ENCODE measurements around the gene NPEPL1.

The NPEPL1 gene

DNA sequence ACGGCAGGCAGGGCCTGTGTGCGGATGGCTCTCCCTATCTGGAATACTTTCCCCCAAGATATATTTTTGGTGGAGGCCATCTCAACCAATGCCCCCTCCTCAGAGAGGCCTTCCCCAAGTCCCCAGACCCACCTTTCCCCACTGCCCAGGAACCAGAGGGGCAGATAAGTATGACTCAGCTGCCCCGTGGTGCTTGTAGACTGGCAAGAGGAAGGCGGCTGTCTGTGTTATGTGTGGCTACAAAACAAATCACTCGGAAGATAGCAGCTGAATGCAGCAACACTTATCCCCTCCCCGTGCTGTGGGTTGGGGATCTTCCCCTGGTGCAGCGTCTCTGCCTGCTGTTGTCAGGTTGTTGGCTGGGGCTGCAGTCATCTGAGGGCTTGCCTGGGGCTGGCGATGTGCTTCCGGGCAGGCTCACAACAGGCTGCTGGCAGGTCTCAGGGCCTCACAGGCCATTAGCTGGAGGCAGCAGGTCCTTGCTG lies 7.1 kb downstream of the NPEPL1 start:
- Histone ChIP-seq H3K4me1 (ENCODE audit: insufficient read depth, insufficient read length) (peaks cover 29% of the 10 kb centered on the region), H3K36me3 (ENCODE audit: insufficient read depth, insufficient read length, low read length) (peaks cover 95% of the 10 kb centered on the region), H3K9me3 (ENCODE audit: insufficient read depth, low read length) (no peaks in the 10 kb centered on the region), H3K4me3 (ENCODE audit: insufficient read length, low read depth) (no peak overlapping the region), H3K9ac (ENCODE audit: insufficient read length, low read depth) (no peak overlapping the region), H3K27me3 (ENCODE audit: insufficient read depth, insufficient read length) (no peaks in the 10 kb centered on the region)
- DNase-seq (ENCODE audit: low read depth, low spot score), result no peak
- no peak for TF ChIP-seq YY1 (IDR thresholded peaks at IDR 0.05; ENCODE audit: insufficient read depth, insufficient read length)
- TF ChIP-seq SUZ12 (IDR thresholded peaks at IDR 0.05; ENCODE audit: extremely low read depth, insufficient read depth, insufficient read length), result no peak
- TF ChIP-seq ZNF274 (IDR thresholded peaks at IDR 0.05; ENCODE audit: low read depth, low read length), result no peak

- H3K9ac ChIP-seq (ENCODE audit: insufficient read length, low read depth), result no peak overlapping the region
These were observed 7.7 kb downstream of the NPEPL1 start for GRCh38 chr20:58700121-58700821.

GRCh38 chr20:58700823-58701222 lies 8.2 kb downstream of the NPEPL1 start:
- TF ChIP-seq YY1 (IDR thresholded peaks at IDR 0.05; ENCODE audit: insufficient read depth, insufficient read length) (no peak), ZNF274 (IDR thresholded peaks at IDR 0.05; ENCODE audit: low read depth, low read length) (no peak), SUZ12 (IDR thresholded peaks at IDR 0.05; ENCODE audit: extremely low read depth, insufficient read depth, insufficient read length) (no peak)
- DNase-seq (ENCODE audit: low read depth, low spot score), result no peak
- H3K36me3 ChIP-seq (ENCODE audit: insufficient read depth, insufficient read length, low read length), result peaks cover 93% of the 10 kb centered on the region

More at GRCh38 chr20:58700121-58700821, 7.7 kb downstream of the NPEPL1 start:
- TF ChIP-seq ZNF274 (IDR thresholded peaks at IDR 0.05; ENCODE audit: low read depth, low read length) (no peak), YY1 (IDR thresholded peaks at IDR 0.05; ENCODE audit: insufficient read depth, insufficient read length) (no peak), SUZ12 (IDR thresholded peaks at IDR 0.05; ENCODE audit: extremely low read depth, insufficient read depth, insufficient read length) (no peak)
- no peaks in the 10 kb centered on the region for H3K27me3 ChIP-seq (ENCODE audit: insufficient read depth, insufficient read length)
- peaks cover 94% of the 10 kb centered on the region for H3K36me3 ChIP-seq (ENCODE audit: insufficient read depth, insufficient read length, low read length)
- H3K9me3 ChIP-seq (ENCODE audit: insufficient read depth, low read length), result no peaks in the 10 kb centered on the region
- no peak overlapping the region for H3K4me3 ChIP-seq (ENCODE audit: insufficient read length, low read depth)
- DNase-seq (ENCODE audit: low read depth, low spot score), result no peak
- peaks cover 23% of the 10 kb centered on the region for H3K4me1 ChIP-seq (ENCODE audit: insufficient read depth, insufficient read length)

DNA sequence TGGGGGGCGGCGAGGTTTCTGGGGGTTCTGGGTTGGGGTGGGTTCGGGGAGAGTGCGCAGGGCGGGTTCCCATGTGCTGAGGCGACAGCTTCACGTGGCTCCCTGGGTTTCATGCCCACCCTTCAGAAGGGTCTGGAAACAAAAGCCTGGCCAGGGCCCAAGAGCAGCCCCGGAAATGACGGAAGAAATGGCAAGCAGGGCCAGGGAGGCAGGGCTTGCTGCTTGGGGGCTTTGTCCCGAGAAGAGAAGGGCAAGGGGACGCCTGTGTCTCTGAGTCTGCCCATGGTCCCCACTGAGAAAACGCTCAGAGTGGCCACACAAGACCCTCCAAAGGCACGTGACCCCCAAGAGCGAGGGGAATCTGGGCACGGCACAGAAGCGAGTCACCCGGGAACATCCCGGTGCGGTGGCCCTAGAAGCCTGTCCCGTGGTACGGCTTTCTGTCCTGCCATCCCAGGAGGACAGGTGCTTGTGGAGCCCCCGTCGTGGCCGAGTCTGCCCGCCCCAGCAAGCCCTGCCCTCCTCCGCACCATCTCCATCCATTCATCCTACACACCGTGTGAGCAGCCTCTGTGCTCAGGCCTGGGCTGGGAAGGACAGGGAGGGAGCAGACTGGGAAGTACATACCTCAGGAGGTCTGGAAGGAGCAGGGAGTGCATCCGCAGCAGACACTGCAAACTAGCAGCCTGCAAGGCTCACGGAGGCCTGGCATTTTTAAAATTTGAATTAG lies 9.0 kb downstream of the NPEPL1 start:
- no peak for DNase-seq (ENCODE audit: low read depth, low spot score)
- peaks cover 85% of the 10 kb centered on the region for H3K36me3 ChIP-seq (ENCODE audit: insufficient read depth, insufficient read length, low read length)
- no peak overlapping the region for H3K4me3 ChIP-seq (ENCODE audit: insufficient read length, low read depth)
- H3K9me3 ChIP-seq (ENCODE audit: insufficient read depth, low read length), result no peaks in the 10 kb centered on the region
- peak overlapping the region; percentile 13 for H3K9ac ChIP-seq (ENCODE audit: insufficient read length, low read depth)
- TF ChIP-seq ZNF274 (IDR thresholded peaks at IDR 0.05; ENCODE audit: low read depth, low read length), result no peak
- TF ChIP-seq SUZ12 (IDR thresholded peaks at IDR 0.05; ENCODE audit: extremely low read depth, insufficient read depth, insufficient read length), result no peak
- TF ChIP-seq YY1 (IDR thresholded peaks at IDR 0.05; ENCODE audit: insufficient read depth, insufficient read length), result no peak
- no peaks in the 10 kb centered on the region for H3K27me3 ChIP-seq (ENCODE audit: insufficient read depth, insufficient read length)
- peaks cover 10% of the 10 kb centered on the region for H3K4me1 ChIP-seq (ENCODE audit: insufficient read depth, insufficient read length)

More at GRCh38 chr20:58700823-58701222, 8.2 kb downstream of the NPEPL1 start:
- Histone ChIP-seq H3K9ac (ENCODE audit: insufficient read length, low read depth) (no peak overlapping the region), H3K4me3 (ENCODE audit: insufficient read length, low read depth) (no peak overlapping the region), H3K4me1 (ENCODE audit: insufficient read depth, insufficient read length) (peaks cover 17% of the 10 kb centered on the region), H3K27me3 (ENCODE audit: insufficient read depth, insufficient read length) (no peaks in the 10 kb centered on the region), H3K9me3 (ENCODE audit: insufficient read depth, low read length) (no peaks in the 10 kb centered on the region)

GRCh38 chr20:58702161-58702510 lies 9.5 kb downstream of the NPEPL1 start:
- no peak for DNase-seq (ENCODE audit: low read depth, low spot score)
- no peak for TF ChIP-seq YY1 (IDR thresholded peaks at IDR 0.05; ENCODE audit: insufficient read depth, insufficient read length)
- no peak for TF ChIP-seq ZNF274 (IDR thresholded peaks at IDR 0.05; ENCODE audit: low read depth, low read length)
- no peaks in the 10 kb centered on the region for H3K27me3 ChIP-seq (ENCODE audit: insufficient read depth, insufficient read length)
- no peaks in the 10 kb centered on the region for H3K9me3 ChIP-seq (ENCODE audit: insufficient read depth, low read length)
- peaks cover 5% of the 10 kb centered on the region for H3K4me1 ChIP-seq (ENCODE audit: insufficient read depth, insufficient read length)
- H3K9ac ChIP-seq (ENCODE audit: insufficient read length, low read depth), result no peak overlapping the region
- H3K4me3 ChIP-seq (ENCODE audit: insufficient read length, low read depth), result no peak overlapping the region
- H3K36me3 ChIP-seq (ENCODE audit: insufficient read depth, insufficient read length, low read length), result peaks cover 80% of the 10 kb centered on the region

DNA sequence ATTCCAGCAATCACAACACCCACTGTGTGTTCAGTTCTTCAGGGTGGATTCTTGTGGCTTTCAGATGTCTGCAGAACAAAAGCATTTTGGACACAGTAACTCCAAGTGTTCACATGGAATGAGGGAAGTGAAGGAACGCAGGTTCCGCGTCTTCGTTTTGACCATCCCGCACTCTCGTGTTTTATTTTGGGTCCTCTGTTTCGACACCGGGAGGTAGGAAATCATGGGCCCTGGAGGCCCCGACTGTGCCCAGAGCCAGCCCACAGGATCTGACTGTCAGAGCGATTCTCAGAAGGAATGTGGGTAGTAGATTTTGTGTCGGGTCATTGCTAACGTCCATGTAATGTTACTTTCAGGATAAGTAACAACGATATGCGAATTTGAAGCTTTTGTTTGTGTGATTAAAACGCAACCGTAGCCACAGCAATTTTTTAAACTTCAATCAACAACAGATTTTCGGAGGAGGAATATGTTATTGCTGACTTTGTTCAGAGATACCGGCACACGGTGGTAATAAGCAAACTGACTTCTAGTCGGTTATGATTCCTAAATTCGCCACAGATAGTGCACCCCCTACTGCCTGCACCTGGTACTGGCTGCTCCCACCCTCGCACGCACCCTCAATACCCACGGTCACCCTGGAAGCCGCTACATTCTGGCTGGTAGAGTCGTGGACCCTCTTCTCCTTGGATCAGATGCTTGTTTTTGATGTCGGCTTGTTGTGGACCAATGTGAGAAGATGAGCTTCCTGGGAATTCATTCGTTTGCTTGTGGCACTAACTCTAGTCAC lies 10.5 kb downstream of the NPEPL1 start:
- Histone ChIP-seq H3K4me3 (ENCODE audit: insufficient read length, low read depth) (no peak overlapping the region), H3K36me3 (ENCODE audit: insufficient read depth, insufficient read length, low read length) (peaks cover 71% of the 10 kb centered on the region), H3K9me3 (ENCODE audit: insufficient read depth, low read length) (no peaks in the 10 kb centered on the region), H3K4me1 (ENCODE audit: insufficient read depth, insufficient read length) (peaks cover 4% of the 10 kb centered on the region), H3K9ac (ENCODE audit: insufficient read length, low read depth) (no peak overlapping the region), H3K27me3 (ENCODE audit: insufficient read depth, insufficient read length) (no peaks in the 10 kb centered on the region)
- DNase-seq (ENCODE audit: low read depth, low spot score), result no peak
- TF ChIP-seq ZNF274 (IDR thresholded peaks at IDR 0.05; ENCODE audit: low read depth, low read length), result no peak
- TF ChIP-seq YY1 (IDR thresholded peaks at IDR 0.05; ENCODE audit: insufficient read depth, insufficient read length), result no peak
- TF ChIP-seq SUZ12 (IDR thresholded peaks at IDR 0.05; ENCODE audit: extremely low read depth, insufficient read depth, insufficient read length), result no peak
